GM19372 (cell line): ENCODE data around the gene ITSN2.

Source experiments
- ATAC-seq: cut with Tn5 transposase; IDR thresholded peaks from one replicate; pipeline ENCODE4 v1.9.1; 2021; ENCODE audit warnings: mild to moderate bottlenecking, low read depth, moderate library complexity; ENCODE audit not compliant: unreplicated experiment

Gene ITSN2

DNA sequence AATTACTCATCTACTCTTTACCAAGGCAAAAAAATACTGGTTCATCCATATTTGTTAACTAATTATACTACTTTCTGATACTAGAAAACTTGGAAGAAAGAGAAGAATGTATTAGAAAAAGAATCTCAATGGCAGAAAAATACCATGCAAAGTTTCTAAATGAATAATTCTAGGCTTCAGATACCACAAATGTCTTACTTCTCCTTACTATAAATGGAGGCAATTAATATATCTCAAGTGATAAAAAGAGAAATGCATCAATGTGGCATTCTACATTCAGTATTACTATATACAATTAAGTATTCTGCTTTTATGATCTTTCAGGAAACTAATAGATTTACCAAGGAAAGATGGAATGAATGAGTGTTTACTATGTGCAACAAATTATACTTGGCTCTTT, 85.5 kb downstream of the ITSN2 start:
- ATAC-seq, result no peak

DNA sequence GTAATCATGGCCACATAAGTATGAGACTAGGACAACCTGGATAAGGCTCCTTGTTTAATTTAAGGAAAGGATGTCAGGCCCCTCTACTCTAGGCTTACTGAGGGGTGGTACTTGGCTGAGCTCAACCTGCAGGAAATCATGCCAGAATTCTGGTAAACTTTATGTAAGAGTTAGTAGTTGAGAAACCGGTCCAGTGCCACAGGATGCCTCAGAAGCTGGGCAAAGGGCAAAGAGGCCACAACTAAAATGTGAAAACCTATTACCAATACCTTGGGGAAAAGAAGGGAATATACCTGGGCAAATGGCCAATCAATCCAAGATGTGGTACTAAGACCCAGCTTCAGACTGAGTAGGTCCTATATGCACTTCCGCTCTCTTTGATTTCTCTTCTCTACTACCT, 86.7 kb downstream of the ITSN2 start:
- ATAC-seq, result no peak

- no peak for ATAC-seq
These were observed 87.4 kb downstream of the ITSN2 start for GRCh38 chr2:24272907-24273306.

DNA sequence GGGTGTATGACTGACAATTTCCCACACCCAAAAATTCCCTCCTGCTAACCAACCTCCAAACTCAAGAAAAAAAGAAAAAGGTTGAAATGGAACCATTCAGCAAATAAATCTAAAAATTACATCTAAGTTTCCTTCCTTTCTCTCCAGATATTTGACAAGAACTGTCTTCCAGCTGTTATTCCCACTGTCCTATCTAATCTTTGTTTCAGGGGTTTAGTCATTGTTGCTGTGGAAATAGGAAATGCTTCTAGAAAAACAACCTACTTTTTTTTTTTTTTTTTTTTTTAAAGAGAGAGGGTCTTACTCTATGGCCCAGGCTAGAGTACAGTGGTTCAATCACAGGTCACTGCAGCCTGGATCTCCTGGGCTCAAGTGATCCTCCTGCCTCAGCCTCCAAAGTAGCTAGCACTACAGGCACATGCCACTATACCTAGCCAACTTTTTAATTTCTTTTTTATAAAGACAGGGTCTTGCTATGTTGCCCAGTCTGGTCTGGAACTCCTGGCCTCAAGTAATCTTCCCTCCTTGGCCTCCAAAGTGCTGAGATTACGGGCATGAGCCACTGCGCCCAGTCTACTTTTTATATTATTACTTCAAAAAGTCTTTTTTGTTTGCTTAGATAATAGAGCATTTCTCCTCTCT, 88.1 kb downstream of the ITSN2 start:
- ATAC-seq, result no peak

- no peak for ATAC-seq
These were observed 91.1 kb downstream of the ITSN2 start for GRCh38 chr2:24269265-24269664.

- ATAC-seq, result no peak
These were observed 95.1 kb downstream of the ITSN2 start for GRCh38 chr2:24265212-24265611.

- ATAC-seq, result no peak
These were observed 97.8 kb downstream of the ITSN2 start for GRCh38 chr2:24262421-24262970.

- no peak for ATAC-seq
These were observed 98.9 kb downstream of the ITSN2 start for GRCh38 chr2:24261441-24261840.

DNA sequence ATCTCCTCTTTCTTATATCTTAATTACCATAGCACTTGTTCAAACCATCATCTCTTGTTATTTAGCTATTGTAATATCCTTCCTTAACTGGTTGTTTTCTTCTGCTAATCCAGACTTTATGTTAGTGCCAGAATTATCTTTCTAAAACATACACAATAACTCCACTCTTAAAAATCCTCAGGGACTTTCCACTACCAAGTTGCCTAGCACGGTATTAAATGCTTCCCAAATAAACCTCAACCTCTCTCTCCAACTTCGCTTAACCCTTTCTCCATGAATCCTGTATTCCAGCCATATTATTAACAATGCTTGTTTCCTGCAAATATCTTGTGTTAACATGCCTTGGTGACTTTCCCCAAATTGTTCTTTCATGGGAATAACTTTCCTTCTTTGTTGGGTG, 101.0 kb downstream of the ITSN2 start:
- ATAC-seq, result no peak

DNA sequence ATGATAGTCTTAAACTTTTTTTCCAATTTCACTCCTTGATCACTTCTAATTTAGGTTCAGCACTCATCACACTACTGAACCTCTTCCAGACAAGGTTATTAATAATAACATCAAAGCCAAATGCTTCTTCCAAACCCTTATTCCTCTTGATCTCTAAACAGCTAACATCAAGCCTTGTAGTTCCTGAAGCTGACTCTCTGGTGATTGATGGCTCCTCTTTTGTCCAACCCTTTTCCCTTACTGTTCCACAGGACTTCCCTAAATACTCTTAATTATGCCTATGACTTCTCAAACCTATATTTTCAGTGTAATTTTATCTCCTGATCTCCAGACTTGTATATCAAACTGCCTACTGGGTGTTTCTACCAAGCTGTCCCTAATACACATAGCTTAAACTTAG, 101.6 kb downstream of the ITSN2 start:
- ATAC-seq, result no peak

GRCh38 chr2:24253303-24253919, 106.9 kb downstream of the ITSN2 start:
- ATAC-seq, result no peak

GRCh38 chr2:24247592-24247991, 112.7 kb downstream of the ITSN2 start:
- ATAC-seq, result no peak

DNA sequence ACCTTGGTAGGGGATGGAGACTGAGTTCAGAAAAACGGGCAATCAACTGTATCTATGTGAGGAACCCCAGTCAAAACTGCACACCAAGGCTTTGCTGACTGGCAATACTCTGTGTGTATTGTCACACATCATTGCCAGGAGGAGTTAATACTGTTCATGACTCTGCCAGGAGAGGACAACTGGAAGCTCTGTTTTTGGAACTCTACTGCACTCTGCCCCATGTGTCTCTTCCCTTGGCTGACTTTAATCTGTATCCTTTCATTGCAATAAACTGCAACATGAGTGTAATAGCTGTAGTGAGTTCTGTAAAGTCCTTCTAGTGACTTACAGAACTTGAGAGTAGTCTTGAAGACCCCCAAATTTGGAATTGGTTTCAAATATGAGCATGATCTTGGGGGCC, 113.2 kb downstream of the ITSN2 start:
- no peak for ATAC-seq

- ATAC-seq, result no peak
These were observed 114.2 kb downstream of the ITSN2 start for GRCh38 chr2:24245986-24246776.

DNA sequence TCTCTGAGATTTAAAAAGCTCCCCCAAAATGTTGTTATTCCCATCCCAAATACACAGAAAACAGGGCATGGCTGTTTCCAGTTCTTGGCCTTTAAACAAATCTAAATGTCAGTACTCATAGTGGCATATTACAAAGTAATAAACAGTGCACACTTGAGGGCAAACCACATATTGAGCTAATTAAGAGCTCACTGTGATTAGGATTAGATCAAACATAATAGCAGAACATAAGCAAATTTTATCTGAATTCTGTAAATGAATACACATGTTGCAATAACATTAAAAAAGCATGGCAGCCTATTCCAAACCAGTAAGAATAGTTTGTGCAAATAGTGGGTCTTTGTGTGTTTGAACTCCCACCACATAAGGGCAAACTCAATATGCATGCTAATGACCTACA, 118.8 kb downstream of the ITSN2 start:
- ATAC-seq, result no peak

GRCh38 chr2:24239553-24239952, 120.8 kb downstream of the ITSN2 start:
- no peak for ATAC-seq

- ATAC-seq, result no peak
These were observed 122.2 kb downstream of the ITSN2 start for GRCh38 chr2:24238158-24238557.

GRCh38 chr2:24237313-24237712, 123.0 kb downstream of the ITSN2 start:
- ATAC-seq, result no peak

DNA sequence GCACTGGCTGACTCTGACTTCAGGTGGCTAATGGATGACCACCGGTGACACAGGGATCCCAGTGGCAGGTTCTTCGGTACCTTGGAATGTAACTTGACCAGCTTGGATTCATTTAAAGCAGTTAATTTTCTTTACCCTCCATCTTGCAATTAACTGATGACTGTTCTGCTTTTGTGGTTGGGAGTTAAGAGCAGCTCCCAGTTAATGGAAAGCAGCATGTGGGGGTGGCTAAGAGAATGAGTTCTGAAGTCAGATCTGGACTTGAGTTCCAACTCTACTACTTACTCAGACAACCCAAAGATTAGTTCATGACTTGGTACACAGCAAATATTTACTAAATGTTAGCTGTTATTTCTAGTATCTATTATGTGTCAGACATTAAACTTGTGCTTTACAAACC, 127.0 kb downstream of the ITSN2 start:
- no peak for ATAC-seq

DNA sequence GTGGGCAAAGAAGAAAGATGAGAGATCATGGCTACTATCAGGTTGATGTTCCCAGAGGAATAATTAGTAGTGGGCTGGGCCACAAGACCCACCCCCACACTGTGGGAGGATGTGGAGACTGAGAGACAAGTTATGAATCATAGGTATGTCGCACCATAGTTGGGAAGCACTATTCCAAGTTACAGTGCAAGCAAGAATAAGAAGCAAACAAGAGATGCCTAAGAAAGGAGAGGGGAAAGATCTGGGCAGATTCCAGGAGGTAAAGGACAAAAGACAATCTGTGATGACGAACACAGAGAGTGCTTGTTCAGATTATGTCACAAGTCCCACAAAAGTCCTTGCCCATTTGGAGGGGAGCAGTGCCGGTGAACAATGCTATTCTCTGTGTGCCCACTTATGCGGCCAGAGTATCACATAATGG, 128.9 kb downstream of the ITSN2 start:
- ATAC-seq, result no peak

DNA sequence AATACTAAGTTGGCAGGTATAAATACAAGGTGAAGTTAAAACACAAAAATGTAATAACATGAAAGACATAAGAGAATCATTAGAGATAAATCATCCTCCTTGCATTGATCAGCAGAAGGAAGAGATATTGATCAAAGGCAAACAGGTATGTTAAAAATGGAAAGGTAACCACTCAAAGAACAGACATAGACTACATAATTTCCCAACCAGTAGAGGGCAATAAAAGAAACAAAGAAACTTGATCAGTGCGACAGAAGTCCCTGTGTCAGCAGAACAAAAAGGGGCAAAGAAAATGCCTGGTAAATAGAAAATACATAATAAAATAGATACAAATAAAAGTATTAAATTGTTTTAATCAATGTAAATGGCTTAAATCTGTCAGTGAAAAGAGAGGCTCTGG, 131.9 kb downstream of the ITSN2 start:
- no peak for ATAC-seq
